SK-N-SH treated with all-trans-retinoic acid at 6 μM for 48 hours (cell line): ENCODE results near the gene MYRF.

Experiments
- ARNTL ChIP-seq: fragments of 450-650 bp; formaldehyde crosslinking; IDR thresholded peaks from 2 replicates; pipeline ENCODE4 v1.5.0; 2020; ENCODE audit warnings: low read depth, mild to moderate bottlenecking, moderate library complexity, borderline replicate concordance
- OSR1 ChIP-seq: fragments of 250-450 bp; sonication (Bioruptor Pico); IDR thresholded peaks from 2 replicates; pipeline ENCODE4 v1.8.0; 2022; ENCODE audit warnings: moderate library complexity, mild to moderate bottlenecking, inconsistent platforms
- PATZ1 ChIP-seq: fragments of 250-450 bp; sonication (Bioruptor Pico); IDR thresholded peaks from 2 replicates; pipeline ENCODE4 v1.8.0; 2020; ENCODE audit warnings: mild to moderate bottlenecking, moderate library complexity, borderline replicate concordance
- ZFP3 ChIP-seq: fragments of 250-450 bp; sonication (Bioruptor Pico); IDR thresholded peaks from 2 replicates; pipeline ENCODE4 v1.5.0; 2020; ENCODE audit warnings: mild to moderate bottlenecking, moderate library complexity

DNA sequence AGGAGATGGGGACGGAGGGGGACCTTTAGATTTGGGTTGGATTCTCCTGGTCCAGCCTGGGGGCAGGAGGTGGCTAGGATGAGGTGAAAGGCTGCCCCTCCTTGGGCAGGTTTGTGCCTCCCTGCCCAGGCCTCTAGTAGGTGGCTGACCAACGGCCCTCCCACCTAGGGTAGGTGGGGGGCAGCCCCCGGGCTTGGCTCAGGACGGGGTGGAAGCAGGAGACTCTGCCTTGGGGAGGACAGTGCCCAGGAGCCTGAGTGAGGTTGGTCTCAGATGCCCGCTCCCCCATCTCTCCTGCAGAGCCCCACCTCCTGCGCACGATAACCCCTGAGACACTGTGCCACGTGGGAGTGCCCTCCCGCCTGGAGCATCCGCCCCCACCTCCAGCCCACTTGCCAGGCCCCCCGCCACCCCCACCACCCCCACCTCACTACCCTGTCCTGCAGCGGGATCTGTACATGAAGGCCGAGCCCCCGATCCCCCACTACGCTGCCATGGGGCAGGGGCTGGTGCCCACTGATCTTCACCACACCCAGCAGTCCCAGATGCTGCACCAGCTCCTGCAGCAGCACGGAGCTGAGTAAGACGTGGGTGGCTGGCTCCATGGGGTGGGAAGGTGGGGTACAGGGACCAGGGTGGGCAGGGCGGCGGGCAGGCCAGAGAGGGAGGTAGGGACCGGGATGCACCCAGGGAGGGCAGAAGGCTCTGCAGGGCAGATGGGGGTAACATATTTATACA lies 17.7 kb downstream of the MYRF start:
- TF ChIP-seq PATZ1 (CRISPR knock-in tag) (no peak), OSR1 (CRISPR knock-in tag) (no peak), ARNTL (CRISPR knock-in tag) (no peak), ZFP3 (no peak)
